GM12892 (cell line): ENCODE results near the gene LRCH4.

ENCODE experiments used
- POLR2A ChIP-seq: IDR thresholded peaks from 2 replicates; pipeline ENCODE4 v1.6.1; 2011; ENCODE audit warnings: low read depth, low read length, control low read depth
- POLR2AphosphoS5 ChIP-seq: IDR thresholded peaks from 2 replicates; pipeline ENCODE4 v1.6.1; 2011; ENCODE audit warnings: low read depth, low read length, control low read depth
- TAF1 ChIP-seq: IDR thresholded peaks from 2 replicates; pipeline ENCODE4 v1.6.1; 2011; ENCODE audit warnings: low read depth, mild to moderate bottlenecking, control low read depth, low read length, borderline replicate concordance

DNA sequence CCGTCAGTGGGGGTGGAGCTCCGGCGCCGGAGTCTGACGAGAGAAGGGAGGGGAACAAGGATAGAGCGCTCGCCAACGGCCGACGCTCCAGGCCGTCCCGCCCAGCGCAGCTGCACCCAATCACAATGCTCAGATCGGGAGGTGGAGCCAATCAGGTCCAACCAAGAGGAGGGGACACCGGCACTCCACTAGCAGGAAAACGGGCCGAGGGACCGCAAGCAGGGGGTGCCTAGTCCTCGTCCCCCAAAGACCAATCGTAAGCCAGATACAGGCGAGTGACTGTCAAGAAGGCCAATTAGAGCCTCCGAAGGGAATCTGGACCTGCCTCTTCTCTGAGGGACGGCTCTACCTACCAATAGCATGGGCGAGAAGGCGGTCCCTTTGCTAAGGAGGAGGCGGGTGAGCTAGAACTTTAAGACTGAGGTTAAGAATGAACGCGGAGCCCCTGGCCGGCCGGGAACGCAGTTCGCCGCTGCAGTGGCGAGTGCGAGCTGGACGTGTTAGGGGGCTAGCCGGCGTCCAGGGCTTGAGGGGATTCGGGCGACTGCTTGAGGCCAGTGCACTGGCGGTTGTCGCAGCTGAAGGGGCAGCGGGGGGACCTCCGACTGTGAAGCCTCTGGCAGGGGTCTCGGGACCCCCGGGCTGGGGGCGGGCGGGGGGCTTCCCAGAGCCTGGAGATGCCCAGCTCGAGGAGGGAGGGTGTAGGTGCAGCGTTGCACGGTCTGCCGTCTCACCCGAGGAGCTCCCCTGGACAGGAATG lies 517 bp upstream of the LRCH4 start, which contains the start of gene FBXO24:
- TF ChIP-seq POLR2AphosphoS5: no peak
- TF ChIP-seq POLR2A: no peak
- TF ChIP-seq TAF1: no peak
